Chondrocyte (in vitro differentiated cells): ENCODE measurements around the gene TOR1AIP2. TPM values are rescaled to one million over a fixed set of nuclear protein-coding genes. Genes with fewer than 3 reads are reported as not detected.

Experiments used
- DNase-seq: peaks from one replicate; pipeline ENCODE4 v3.0.0; 2021; ENCODE audit warnings: mixed read lengths, low spot score
- H3K27ac Mint-ChIP-seq: one replicate; pipeline ENCODE4 v1.8.0; 2021; ENCODE audit warnings: mild to moderate bottlenecking, moderate library complexity, mixed read lengths; ENCODE audit not compliant: unreplicated experiment
- H3K27me3 Mint-ChIP-seq: 2 replicates; pipeline ENCODE4 v1.8.0; 2021; ENCODE audit warnings: low read depth, mixed read lengths
- H3K36me3 Mint-ChIP-seq: 2 replicates; pipeline ENCODE4 v1.8.0; 2021; ENCODE audit warnings: low read depth, mixed read lengths
- H3K4me1 Mint-ChIP-seq: 2 replicates; pipeline ENCODE4 v1.8.0; 2021; ENCODE audit warnings: low read depth, mild to moderate bottlenecking, mixed read lengths
- H3K4me3 Mint-ChIP-seq: one replicate; pipeline ENCODE4 v1.8.0; 2021; ENCODE audit warnings: mild to moderate bottlenecking, moderate library complexity, mixed read lengths; ENCODE audit not compliant: unreplicated experiment
- H3K9me3 Mint-ChIP-seq: 2 replicates; pipeline ENCODE4 v1.8.0; 2021; ENCODE audit warnings: low read depth, mixed read lengths
- CTCF ChIP-seq: fragments of 200-600 bp; sonication (generic); IDR thresholded peaks from 2 replicates; pipeline ENCODE4 v1.5.0; 2021; ENCODE audit warnings: antibody characterized with exemption, mild to moderate bottlenecking, moderate library complexity
- total RNA-seq: library from RNA; stranded (reverse); gene quantifications from 3 replicates; pipeline ENCODE4 v1.2.1, GENCODE V29; 2021

TOR1AIP2 gene
- total RNA-seq, 1 donor from 2014 or later, result 85.8 TPM

GRCh38 chr1:179798864-179799516 is 78.6 kb downstream of the TOR1AIP2 start:
- peak; percentile 37 for DNase-seq
- no peak overlapping the region for H3K4me3 Mint-ChIP-seq
- H3K36me3 Mint-ChIP-seq, result no peaks in the 10 kb centered on the region
- no peaks in the 10 kb centered on the region for H3K9me3 Mint-ChIP-seq
- H3K27ac Mint-ChIP-seq, result no peak overlapping the region
- no peaks in the 10 kb centered on the region for H3K4me1 Mint-ChIP-seq
- H3K27me3 Mint-ChIP-seq, result peaks cover 39% of the 10 kb centered on the region
- no peak for TF ChIP-seq CTCF

GRCh38 chr1:179798213-179798863 is 79.3 kb downstream of the TOR1AIP2 start:
- no peaks in the 10 kb centered on the region for H3K9me3 Mint-ChIP-seq
- TF ChIP-seq CTCF, result no peak
- peak; percentile 53 for DNase-seq
- no peak overlapping the region for H3K27ac Mint-ChIP-seq
- no peaks in the 10 kb centered on the region for H3K36me3 Mint-ChIP-seq
- no peak overlapping the region for H3K4me3 Mint-ChIP-seq
- no peaks in the 10 kb centered on the region for H3K4me1 Mint-ChIP-seq
- H3K27me3 Mint-ChIP-seq, result peaks cover 39% of the 10 kb centered on the region

- Mint-ChIP-seq H3K4me1 (no peaks in the 10 kb centered on the region), H3K36me3 (no peaks in the 10 kb centered on the region), H3K4me3 (no peak overlapping the region), H3K27me3 (peaks cover 31% of the 10 kb centered on the region), H3K27ac (no peak overlapping the region), H3K9me3 (no peaks in the 10 kb centered on the region)
- TF ChIP-seq CTCF, result no peak
- DNase-seq, result peak; percentile 12
Observed at GRCh38 chr1:179794669-179795068, 82.9 kb downstream of the TOR1AIP2 start.

GRCh38 chr1:179794146-179794545 is 83.5 kb downstream of the TOR1AIP2 start:
- Mint-ChIP-seq H3K4me3 (no peak overlapping the region), H3K36me3 (no peaks in the 10 kb centered on the region), H3K27ac (no peak overlapping the region), H3K27me3 (peaks cover 33% of the 10 kb centered on the region), H3K4me1 (no peaks in the 10 kb centered on the region), H3K9me3 (no peaks in the 10 kb centered on the region)
- DNase-seq, result no peak
- TF ChIP-seq CTCF, result no peak

- H3K27ac Mint-ChIP-seq, result no peak overlapping the region
Observed at GRCh38 chr1:179793281-179793680, 84.3 kb downstream of the TOR1AIP2 start.

More at GRCh38 chr1:179793281-179793680, 84.3 kb downstream of the TOR1AIP2 start:
- H3K4me3 Mint-ChIP-seq, result no peak overlapping the region
- no peak for TF ChIP-seq CTCF
- H3K9me3 Mint-ChIP-seq, result no peaks in the 10 kb centered on the region
- DNase-seq, result no peak
- peaks cover 33% of the 10 kb centered on the region for H3K27me3 Mint-ChIP-seq
- no peaks in the 10 kb centered on the region for H3K4me1 Mint-ChIP-seq
- no peaks in the 10 kb centered on the region for H3K36me3 Mint-ChIP-seq

Other genes starting within 250 kb of the TOR1AIP2 start
- gene FAM163A, start 134.5 kb downstream of the TOR1AIP2 start, total RNA-seq, result not detected in 3 replicates
- 42.1 to 61.2 TPM (median 42.6 TPM) in 3 replicates for gene TOR1AIP1, start 4.5 kb upstream of the TOR1AIP2 start, total RNA-seq
- 34.0 to 45.0 TPM (median 36.2 TPM) in 3 replicates for gene CEP350, start 77.0 kb upstream of the TOR1AIP2 start, total RNA-seq